Stimulated activated CD4-positive, alpha-beta T cell treated with anti-CD3 and anti-CD28 coated beads, TNF-alpha, amount 100 ng/mL, for 24 hours (primary cell): ENCODE measurements around the gene SBF1.
"Not testable (repeated sequence)": the region's sequence is repeated elsewhere in the genome, so short reads cannot be mapped to it uniquely, and the experiment has no call there.

Source experiments
- DNase-seq, 3 experiments: peaks; one replicate each; pipeline ENCODE4 v3.0.0-alpha.2; 2020; ENCODE audit warnings: low read depth in 3 of 3

The SBF1 gene

GRCh38 chr22:50422961-50423815, 51.6 kb downstream of the SBF1 start:
- DNase-seq, result no peak

GRCh38 chr22:50422046-50422445, 52.8 kb downstream of the SBF1 start:
- DNase-seq, result no peak

GRCh38 chr22:50420581-50420980, 54.3 kb downstream of the SBF1 start:
- no peak for DNase-seq

- DNase-seq, result no peak
Observed at GRCh38 chr22:50420015-50420414, 54.8 kb downstream of the SBF1 start.

GRCh38 chr22:50419116-50419515, 55.7 kb downstream of the SBF1 start:
- DNase-seq, result no peak

- DNase-seq, result no peak
Observed at GRCh38 chr22:50418624-50419023, 56.2 kb downstream of the SBF1 start.

GRCh38 chr22:50417411-50418210, 57.2 kb downstream of the SBF1 start:
- no peak for DNase-seq

GRCh38 chr22:50416996-50417395, 57.8 kb downstream of the SBF1 start:
- DNase-seq, result no peak

GRCh38 chr22:50415426-50415825, 59.4 kb downstream of the SBF1 start:
- DNase-seq, result no peak

GRCh38 chr22:50414476-50415248, 60.2 kb downstream of the SBF1 start:
- DNase-seq, result no peak

- not testable (repeated sequence) for DNase-seq
Observed at GRCh38 chr22:50408954-50409353, 65.9 kb downstream of the SBF1 start.

- no peak for DNase-seq
Observed at GRCh38 chr22:50408311-50408710, 66.5 kb downstream of the SBF1 start.

GRCh38 chr22:50406416-50407170, 68.2 kb downstream of the SBF1 start:
- DNase-seq, result no peak

GRCh38 chr22:50403701-50404101, 71.1 kb downstream of the SBF1 start:
- DNase-seq, result no peak

- DNase-seq, result no peak
Observed at GRCh38 chr22:50401907-50402306, 72.9 kb downstream of the SBF1 start.

- DNase-seq, result no peak
Observed at GRCh38 chr22:50400931-50401330, 73.9 kb downstream of the SBF1 start.

- DNase-seq, result no peak
Observed at GRCh38 chr22:50400406-50400805, 74.4 kb downstream of the SBF1 start.

GRCh38 chr22:50399751-50400331, 75.0 kb downstream of the SBF1 start:
- DNase-seq, result no peak

GRCh38 chr22:50398831-50399648, 75.8 kb downstream of the SBF1 start:
- DNase-seq, result no peak
